Mucosa of rectum (tissue), 2 donors: ENCODE measurements around the gene AMOTL1.

Source experiments
- H3K27ac ChIP-seq, 2 donors: one replicate each; pipeline ENCODE4 v1.7.0; 2013; ENCODE audit warnings: inconsistent platforms in 2 of 2, low read depth in 2 of 2, low read length in 2 of 2
- H3K27me3 ChIP-seq, 2 donors: one replicate each; pipeline ENCODE4 v1.7.0; 2013; ENCODE audit warnings: low read length in 2 of 2; ENCODE audit not compliant: control insufficient read depth in 2 of 2, insufficient read depth in 2 of 2
- H3K36me3 ChIP-seq, 2 donors: one replicate each; pipeline ENCODE4 v1.7.0; 2013; ENCODE audit warnings: low read length in 2 of 2; ENCODE audit not compliant: control insufficient read depth in 2 of 2, insufficient read depth in 2 of 2
- H3K4me1 ChIP-seq, 2 donors: one replicate each; pipeline ENCODE4 v1.7.0; 2013; ENCODE audit warnings: low read length in 2 of 2, mild to moderate bottlenecking in 1 of 2; ENCODE audit not compliant: control insufficient read depth in 2 of 2, insufficient read depth in 2 of 2
- H3K4me3 ChIP-seq, 2 donors: one replicate each; pipeline ENCODE4 v1.7.0; 2013; ENCODE audit warnings: low read length in 2 of 2
- H3K9ac ChIP-seq, 2 donors: one replicate each; pipeline ENCODE4 v1.7.0; 2013; ENCODE audit warnings: low read length in 2 of 2, low read depth in 1 of 2, mild to moderate bottlenecking in 1 of 2
- H3K9me3 ChIP-seq, 2 donors: one replicate each; pipeline ENCODE4 v1.7.0; 2013; ENCODE audit warnings: low read length in 2 of 2; ENCODE audit not compliant: control insufficient read depth in 2 of 2
- donor health status: healthy.
- donor health status: Normal muscosa, but diverticular disease.

AMOTL1 gene

DNA sequence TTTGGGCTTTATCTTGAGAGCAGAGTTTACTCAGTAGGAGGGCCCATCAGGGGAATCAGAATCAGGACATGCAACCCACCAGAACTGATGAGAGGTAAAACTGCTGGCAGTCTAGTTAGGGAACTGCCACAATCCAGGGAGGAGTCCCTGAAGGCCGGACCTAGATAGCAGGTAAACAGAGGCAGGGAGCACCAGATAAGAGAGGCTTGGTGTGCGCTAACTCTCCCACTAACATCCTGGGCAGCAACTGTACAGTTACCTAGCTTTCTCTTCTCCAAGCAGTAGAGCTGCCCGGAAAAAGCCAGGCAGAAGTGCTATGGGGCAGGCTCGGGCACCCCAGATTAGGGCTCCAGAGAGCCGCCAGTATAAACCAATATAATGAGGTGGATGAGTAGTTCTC, 865 bp upstream of the AMOTL1 start:
- H3K36me3 ChIP-seq = no peaks in the 10 kb centered on the region
- H3K4me3 ChIP-seq = no peak overlapping the region
- H3K4me1 ChIP-seq = no peaks in the 10 kb centered on the region
- H3K9me3 ChIP-seq = no peaks in the 10 kb centered on the region
- no peak overlapping the region for H3K9ac ChIP-seq
- H3K27ac ChIP-seq = peak overlapping the region; percentile 37 to 78
- H3K27me3 ChIP-seq = peaks cover 21 to 28% of the 10 kb centered on the region in 2 donors

DNA sequence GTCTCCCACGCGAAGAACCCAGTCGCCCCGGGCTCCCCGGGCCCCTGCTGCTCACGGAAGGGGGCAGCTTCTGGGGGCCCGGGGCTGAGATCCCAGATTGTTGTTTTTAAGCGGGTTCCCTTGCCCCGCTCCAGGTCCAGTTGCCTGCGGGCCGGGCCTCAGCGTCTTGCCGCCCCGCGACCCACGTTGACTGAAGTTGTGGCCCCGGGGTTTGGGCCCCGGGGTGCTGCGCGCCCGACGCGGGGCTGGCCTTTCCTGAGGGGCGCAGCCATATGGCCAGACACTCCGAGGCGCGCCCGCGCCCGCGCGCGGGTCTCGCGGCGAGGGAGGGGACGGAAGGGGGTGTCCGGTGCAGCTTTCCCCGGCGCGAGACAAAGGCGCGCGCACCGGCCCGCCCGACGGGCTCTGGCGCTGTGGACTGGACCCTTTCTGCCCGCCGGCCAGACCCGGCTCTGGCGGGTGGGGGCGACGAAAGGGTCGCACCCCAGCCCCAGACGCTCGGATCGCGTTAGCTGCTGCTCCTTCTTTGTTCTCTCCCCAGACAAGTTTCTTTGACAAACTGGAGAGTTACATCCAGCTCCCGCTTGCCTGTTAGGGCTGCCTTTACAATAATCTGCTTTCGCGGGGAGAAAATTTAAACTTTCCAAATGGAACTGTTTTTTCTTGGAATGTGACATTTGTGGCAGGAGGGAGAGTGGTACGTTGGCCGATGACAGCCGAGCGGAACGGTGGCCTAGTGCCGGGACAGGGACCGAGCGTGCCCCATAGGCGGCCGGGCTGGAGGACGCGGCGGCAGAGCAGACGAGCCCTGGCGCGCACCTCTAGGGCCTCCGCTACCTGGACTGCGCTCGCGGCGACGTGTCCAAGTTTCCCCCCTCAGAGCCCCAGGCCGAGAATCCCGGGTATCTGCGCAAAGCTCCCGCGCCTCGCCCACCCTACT, 716 bp downstream of the AMOTL1 start:
- Histone ChIP-seq H3K4me3 (peak overlapping the region; percentile 64 to 76), H3K27ac (peak overlapping the region; percentile 76 to 78), H3K4me1 (no peaks in the 10 kb centered on the region), H3K36me3 (no peaks in the 10 kb centered on the region), H3K27me3 (peaks cover 21 to 24% of the 10 kb centered on the region in 2 donors), H3K9ac (peak overlapping the region; percentile 60 to 68), H3K9me3 (no peaks in the 10 kb centered on the region)

DNA sequence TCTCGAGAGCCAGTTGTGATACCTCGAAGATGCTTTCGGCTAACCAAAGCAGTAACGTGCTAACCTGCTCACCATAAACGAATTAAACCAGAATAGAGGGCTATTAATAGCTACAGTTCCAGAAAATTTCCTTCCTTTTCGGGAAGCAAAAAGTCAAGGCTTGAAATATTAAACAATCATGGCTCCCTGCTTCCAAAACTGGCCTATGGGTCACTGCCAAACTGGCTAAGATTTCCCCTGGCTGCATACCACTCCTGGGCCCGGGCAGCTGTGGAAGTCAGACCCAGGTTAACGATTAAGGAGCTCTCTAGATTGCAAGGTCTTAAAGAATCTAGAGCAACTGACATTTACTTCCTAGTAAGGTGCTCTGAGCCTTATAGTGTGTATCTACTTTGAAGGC, 1.7 kb downstream of the AMOTL1 start:
- Histone ChIP-seq H3K9ac (peak overlapping the region in 1 of 2 donors; percentile 68), H3K4me1 (no peaks in the 10 kb centered on the region)

DNA sequence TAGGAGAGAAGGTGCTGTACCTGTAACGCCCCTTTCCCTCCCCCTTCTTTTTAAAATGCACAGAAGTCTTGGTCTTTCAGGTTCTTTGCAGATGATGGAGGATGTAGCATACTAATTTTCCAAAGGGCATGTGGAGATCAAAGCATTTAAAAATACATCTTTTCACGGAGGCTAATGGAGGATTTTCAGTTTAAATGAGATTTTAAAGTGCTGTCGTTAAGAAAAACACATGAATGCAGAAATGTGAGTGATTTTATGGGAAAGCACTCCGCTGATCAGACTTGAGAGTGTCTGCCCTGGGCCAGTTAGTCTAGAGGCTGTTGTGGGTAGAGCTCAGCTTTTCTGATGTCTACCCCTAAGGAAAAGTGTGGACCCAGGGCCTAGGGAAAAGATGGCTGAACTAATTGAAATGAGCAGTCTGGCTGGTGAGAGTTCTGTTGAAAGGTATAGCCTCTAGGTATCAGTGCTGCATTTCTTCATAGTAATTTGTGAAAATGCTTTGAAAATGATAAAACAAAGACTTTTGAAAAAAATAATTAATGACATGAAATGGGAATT, 2.5 kb downstream of the AMOTL1 start:
- peaks cover 23 to 24% of the 10 kb centered on the region in 2 donors for H3K27me3 ChIP-seq
- no peaks in the 10 kb centered on the region for H3K9me3 ChIP-seq
- H3K4me1 ChIP-seq = no peaks in the 10 kb centered on the region
- H3K4me3 ChIP-seq = no peak overlapping the region
- no peak overlapping the region for H3K9ac ChIP-seq
- H3K36me3 ChIP-seq = no peaks in the 10 kb centered on the region
- H3K27ac ChIP-seq = no peak overlapping the region

More for the DNA sequence above, 1.7 kb downstream of the AMOTL1 start:
- peak overlapping the region; percentile 64 to 76 for H3K4me3 ChIP-seq
- peaks cover 21 to 24% of the 10 kb centered on the region in 2 donors for H3K27me3 ChIP-seq
- no peaks in the 10 kb centered on the region for H3K36me3 ChIP-seq
- H3K27ac ChIP-seq = peak overlapping the region in 1 of 2 donors; percentile 0
- no peaks in the 10 kb centered on the region for H3K9me3 ChIP-seq

DNA sequence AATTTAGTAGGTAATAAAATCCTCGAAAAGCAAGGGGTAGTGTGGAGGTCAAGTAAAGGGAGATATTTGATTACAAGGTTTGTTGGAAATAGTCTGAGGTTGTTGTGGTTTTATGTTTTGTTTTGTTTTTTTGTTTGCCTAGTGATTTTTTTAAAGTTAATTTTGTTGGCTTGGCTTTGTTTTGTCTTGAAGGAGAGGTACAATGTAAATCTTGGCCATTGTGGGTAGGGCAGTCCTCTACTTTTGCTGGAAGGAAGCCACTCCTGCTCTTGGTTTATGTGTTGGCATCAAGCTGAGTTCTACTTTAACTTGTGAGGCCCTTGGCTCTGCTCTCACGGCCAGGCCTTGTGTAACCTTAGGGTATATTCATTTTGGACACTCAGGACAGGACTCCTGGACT, 3.2 kb downstream of the AMOTL1 start:
- Histone ChIP-seq H3K36me3 (no peaks in the 10 kb centered on the region), H3K9me3 (no peaks in the 10 kb centered on the region), H3K9ac (no peak overlapping the region), H3K27ac (no peak overlapping the region), H3K27me3 (peaks cover 24 to 25% of the 10 kb centered on the region in 2 donors), H3K4me3 (no peak overlapping the region), H3K4me1 (no peaks in the 10 kb centered on the region)

DNA sequence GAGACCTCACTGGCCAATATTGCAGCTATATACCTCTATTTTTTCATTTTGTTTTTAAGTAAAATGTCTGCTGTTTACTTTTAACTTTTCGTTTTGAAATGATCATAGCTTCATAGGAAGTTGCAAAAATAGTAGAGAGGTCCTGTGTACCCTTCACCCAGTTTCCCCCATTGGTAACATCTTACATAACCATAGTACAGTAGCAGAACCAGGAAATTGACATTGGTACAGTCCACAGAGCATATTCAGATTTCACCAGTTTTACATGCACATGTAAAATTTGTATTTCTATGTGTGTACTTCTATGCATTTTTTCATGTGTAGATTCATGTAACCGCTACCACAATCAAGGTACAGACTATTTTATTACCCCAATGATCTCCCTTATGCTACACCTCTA, 3.8 kb downstream of the AMOTL1 start:
- Histone ChIP-seq H3K27me3 (peaks cover 23 to 24% of the 10 kb centered on the region in 2 donors), H3K9ac (no peak overlapping the region), H3K27ac (no peak overlapping the region), H3K9me3 (no peaks in the 10 kb centered on the region), H3K4me1 (no peaks in the 10 kb centered on the region), H3K36me3 (no peaks in the 10 kb centered on the region), H3K4me3 (no peak overlapping the region)

DNA sequence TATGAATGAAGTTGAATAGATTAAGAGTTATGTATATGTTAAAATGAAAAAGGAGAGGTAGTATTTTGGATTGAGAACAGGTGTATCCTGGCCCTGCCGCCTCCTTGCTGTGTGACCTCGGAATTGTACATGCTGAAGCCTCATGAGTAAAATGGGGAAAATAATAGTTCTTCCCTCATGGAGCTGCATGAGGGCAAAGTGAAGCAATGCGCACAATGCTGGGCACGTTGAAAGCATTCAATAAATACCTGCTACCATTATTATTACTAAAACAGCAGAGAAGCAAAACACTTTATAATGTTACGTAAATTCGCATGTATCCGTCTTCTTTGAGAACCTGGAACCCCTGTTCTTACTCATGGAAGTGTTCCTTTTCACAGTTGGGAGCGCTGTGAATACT, 5.7 kb downstream of the AMOTL1 start:
- no peak overlapping the region for H3K27ac ChIP-seq
- no peak overlapping the region for H3K4me3 ChIP-seq
- H3K9ac ChIP-seq = no peak overlapping the region
- H3K9me3 ChIP-seq = no peaks in the 10 kb centered on the region
- no peaks in the 10 kb centered on the region for H3K4me1 ChIP-seq
- peaks cover 15% of the 10 kb centered on the region in 2 donors for H3K27me3 ChIP-seq
- no peaks in the 10 kb centered on the region for H3K36me3 ChIP-seq

DNA sequence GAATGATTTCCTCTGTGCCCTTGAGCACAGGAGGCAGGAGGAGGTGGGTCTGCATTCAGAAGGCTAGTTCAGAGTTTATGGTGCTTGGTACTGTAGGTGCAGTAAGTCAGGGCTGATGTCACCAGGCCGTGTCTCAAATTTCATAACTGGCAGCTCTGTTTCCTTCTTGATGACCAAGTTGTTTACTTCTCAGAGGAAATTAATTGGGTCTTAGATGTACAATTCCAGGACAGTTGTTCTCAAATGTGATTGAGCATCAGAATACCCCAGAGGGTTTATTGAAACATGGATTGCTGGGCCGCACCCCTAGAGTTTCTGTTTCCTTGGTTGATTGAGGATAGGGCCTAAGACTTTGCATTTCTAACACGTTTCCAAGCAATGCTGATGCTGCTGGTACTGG, 6.2 kb downstream of the AMOTL1 start:
- Histone ChIP-seq H3K4me1 (no peaks in the 10 kb centered on the region), H3K9me3 (no peaks in the 10 kb centered on the region), H3K27ac (no peak overlapping the region), H3K36me3 (no peaks in the 10 kb centered on the region), H3K9ac (no peak overlapping the region), H3K4me3 (no peak overlapping the region), H3K27me3 (peaks cover 10% of the 10 kb centered on the region in 2 donors)

DNA sequence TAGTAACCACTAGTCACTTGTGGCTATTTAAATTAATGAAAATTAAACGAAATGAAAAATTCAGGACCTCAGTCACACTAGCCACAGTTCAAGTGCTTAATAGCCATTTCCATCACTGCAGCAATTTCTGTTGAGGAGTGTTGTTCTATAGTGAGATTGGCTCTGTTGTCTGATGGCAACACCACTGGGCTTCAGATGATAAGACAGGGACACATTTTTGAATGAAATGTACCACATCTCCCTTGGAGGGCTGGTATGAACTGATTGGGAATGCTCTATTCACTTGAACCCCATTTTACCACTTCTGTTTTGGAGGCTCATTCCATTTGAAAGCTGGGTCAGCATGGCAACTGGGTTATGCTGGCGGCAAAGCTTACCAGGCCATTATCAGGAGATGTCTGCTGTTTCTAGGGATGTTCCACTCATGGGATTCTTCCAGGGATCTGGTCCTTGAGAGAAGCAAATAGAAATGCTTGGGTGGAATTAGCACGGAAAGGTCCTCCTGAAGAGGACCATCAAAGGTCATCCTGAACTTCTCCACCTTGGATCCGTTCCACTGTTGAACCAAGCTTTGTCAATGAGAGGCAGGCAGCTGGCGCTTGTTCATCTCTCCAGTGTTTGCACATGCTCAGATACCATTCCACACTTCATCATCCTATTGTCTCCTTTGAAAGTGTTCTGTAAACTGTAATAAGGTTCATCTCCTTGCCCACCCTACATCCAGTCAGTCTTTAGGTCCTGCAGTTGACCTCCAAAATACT, 7.6 kb downstream of the AMOTL1 start:
- H3K4me3 ChIP-seq = no peak overlapping the region
- no peaks in the 10 kb centered on the region for H3K9me3 ChIP-seq
- no peaks in the 10 kb centered on the region for H3K36me3 ChIP-seq
- H3K9ac ChIP-seq = no peak overlapping the region
- H3K4me1 ChIP-seq = no peaks in the 10 kb centered on the region
- no peak overlapping the region for H3K27ac ChIP-seq
- H3K27me3 ChIP-seq = peaks cover 0 to 4% of the 10 kb centered on the region in 2 donors
